GM13977 (cell line): Measurements from ENCODE around the gene GUCY2D.

ENCODE experiments used
- DNase-seq: peaks from one replicate; pipeline ENCODE4 v3.0.0; 2012; ENCODE audit warnings: low spot score
- in situ Hi-C: fragments of 300-500 bp; cut with MboI; formaldehyde crosslinking; loops from one replicate; pipeline ENCODE4 v1.12.0; 2022; ENCODE audit warnings: low sequenced_read_pairs, low pct_unique_long_range_greater_than_20kb, mixed read lengths, inconsistent platforms; ENCODE audit not compliant: unreplicated experiment
- TF ChIP-seq, protein P1 (sequence below): IDR thresholded peaks from 2 replicates; pipeline ENCODE4 v1.5.1; 2012; ENCODE audit warnings: mild to moderate bottlenecking, control low read depth; ENCODE audit not compliant: insufficient read depth; ENCODE audit errors: extremely low read depth, missing control alignments

GUCY2D gene

DNA sequence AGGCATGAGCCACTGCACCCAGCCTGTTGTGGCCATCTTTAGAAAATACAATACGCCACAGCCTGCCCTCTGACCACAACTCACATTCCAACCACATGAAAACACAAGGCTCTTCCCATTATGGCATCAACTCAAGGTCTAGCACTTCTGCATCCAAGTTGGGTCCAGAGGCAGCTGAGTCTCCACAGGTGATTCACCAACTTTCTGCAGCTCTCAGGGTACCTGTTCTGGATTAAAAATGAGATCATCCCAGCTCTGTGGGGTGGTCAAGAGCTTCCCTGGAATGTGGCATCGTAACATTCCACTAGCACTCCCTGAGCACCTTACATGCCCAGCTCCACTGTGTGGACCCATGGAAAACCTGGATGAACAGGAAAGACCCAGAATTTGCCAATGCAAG lies 9.9 kb upstream of the GUCY2D start:
- TF ChIP-seq, protein P1, sequence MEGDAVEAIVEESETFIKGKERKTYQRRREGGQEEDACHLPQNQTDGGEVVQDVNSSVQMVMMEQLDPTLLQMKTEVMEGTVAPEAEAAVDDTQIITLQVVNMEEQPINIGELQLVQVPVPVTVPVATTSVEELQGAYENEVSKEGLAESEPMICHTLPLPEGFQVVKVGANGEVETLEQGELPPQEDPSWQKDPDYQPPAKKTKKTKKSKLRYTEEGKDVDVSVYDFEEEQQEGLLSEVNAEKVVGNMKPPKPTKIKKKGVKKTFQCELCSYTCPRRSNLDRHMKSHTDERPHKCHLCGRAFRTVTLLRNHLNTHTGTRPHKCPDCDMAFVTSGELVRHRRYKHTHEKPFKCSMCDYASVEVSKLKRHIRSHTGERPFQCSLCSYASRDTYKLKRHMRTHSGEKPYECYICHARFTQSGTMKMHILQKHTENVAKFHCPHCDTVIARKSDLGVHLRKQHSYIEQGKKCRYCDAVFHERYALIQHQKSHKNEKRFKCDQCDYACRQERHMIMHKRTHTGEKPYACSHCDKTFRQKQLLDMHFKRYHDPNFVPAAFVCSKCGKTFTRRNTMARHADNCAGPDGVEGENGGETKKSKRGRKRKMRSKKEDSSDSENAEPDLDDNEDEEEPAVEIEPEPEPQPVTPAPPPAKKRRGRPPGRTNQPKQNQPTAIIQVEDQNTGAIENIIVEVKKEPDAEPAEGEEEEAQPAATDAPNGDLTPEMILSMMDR = no peak
- no peak for DNase-seq
- in situ Hi-C loops = no loop called here

DNA sequence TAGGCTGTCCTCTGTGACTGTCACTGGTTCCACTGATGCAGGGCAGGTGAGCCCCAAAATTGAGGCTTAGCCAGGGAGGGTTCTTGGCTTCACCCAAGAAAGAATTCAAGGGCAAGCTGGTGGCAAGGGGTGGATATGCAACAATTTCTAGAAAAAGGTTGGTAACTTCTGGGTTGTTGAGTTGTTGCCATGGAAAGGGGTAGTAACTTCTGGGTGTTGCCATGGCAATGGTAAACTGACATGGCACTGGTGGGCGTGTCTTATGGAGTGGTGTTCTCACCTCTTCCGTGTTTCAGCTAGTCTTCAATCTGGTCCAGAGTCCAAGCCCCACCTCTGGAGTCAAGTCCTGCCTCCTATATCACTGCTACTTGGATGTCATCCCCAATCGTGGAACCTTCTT lies 9.5 kb upstream of the GUCY2D start:
- DNase-seq = no peak
- TF ChIP-seq, protein P1 = no peak
- in situ Hi-C loops = no loop called here

DNA sequence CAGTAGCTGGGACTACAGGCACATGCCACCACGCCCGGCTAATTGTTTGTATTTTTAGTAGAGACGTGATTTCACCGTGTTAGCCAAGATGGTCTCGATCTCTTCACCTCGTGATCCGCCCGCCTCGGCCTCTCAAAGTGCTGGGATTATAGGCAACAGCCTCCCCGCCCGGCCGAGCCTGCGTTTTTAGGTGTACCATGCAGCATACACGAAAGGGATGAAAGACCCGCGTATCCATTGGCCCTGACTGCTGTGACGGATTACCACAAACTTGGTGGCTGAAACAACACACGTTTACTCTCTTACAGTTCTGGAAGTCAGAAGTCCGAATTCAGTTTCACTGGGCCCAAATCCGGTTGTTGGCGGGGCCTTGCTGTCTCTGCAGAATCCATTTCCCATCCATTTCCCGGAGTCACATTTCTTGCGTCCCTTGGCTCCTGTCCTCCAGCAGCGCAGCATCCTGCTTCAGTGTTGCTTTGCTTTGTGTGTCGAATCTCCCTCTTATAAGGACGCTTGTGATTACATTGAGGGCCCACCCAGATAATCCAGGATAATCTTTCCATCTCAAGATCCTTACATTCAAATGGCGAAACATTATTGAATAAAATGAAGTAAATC lies 8.3 kb upstream of the GUCY2D start:
- TF ChIP-seq, protein P1 = no peak
- DNase-seq = no peak
- in situ Hi-C loops = no loop called here

DNA sequence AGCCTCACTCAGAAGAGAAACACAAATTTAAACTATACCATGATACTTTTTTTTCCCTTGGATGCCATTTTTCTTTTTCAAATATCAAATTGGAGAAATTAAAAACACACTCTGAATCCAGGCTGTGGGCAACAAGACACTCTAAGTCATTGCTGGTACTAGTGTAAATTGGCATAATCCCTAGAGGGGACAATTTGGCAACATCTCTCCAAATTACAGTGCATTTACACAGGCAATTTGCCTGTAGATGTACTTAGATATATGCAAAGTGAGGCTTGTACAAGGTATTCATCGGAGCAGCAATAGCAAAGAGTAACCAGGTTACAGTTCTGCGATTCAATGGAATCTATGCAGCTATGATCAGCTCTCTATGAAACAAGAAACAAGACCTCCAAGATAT lies 6.7 kb upstream of the GUCY2D start:
- TF ChIP-seq, protein P1 = no peak
- in situ Hi-C loops = no loop called here
- DNase-seq = no peak

DNA sequence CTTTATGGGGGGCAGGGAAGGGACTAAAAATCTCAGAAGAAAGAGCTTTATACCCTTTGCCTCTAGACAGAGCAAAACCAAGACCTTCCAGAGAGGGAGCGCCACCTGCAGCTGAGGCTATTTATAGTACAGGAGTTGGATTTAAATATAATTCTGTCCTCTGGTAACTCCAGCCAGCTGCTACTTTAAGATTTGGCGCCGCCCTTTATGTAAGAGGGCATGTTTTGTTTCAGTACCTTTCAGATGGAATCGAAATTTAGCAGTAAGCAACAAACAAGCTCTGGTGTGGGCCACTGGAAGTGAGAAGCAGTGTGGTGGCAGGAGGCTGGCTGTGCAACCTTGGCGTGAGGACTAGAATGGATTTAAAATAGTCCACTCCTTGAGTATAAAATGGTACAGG lies 5.2 kb upstream of the GUCY2D start:
- in situ Hi-C loops = no loop called here
- no peak for DNase-seq
- TF ChIP-seq, protein P1 = peak; percentile 24

DNA sequence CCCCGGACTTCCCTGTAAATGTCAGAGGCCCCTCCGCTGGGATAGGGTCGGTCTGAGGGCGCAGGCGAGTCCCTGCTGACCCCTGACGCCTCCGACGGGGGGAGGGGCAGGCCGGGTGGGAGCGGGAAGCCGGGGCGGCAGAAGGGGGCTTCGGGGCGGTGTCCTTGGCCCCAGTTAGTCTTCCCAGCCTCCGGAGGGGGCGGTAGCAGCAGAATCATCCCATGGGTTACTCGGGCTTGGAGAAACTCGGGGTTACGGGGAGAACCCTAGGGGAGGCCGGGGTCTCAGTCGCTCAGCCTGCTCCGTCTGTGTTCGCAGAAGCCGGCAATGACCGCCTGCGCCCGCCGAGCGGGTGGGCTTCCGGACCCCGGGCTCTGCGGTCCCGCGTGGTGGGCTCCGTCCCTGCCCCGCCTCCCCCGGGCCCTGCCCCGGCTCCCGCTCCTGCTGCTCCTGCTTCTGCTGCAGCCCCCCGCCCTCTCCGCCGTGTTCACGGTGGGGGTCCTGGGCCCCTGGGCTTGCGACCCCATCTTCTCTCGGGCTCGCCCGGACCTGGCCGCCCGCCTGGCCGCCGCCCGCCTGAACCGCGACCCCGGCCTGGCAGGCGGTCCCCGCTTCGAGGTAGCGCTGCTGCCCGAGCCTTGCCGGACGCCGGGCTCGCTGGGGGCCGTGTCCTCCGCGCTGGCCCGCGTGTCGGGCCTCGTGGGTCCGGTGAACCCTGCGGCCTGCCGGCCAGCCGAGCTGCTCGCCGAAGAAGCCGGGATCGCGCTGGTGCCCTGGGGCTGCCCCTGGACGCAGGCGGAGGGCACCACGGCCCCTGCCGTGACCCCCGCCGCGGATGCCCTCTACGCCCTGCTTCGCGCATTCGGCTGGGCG lies 542 bp downstream of the GUCY2D start:
- TF ChIP-seq, protein P1 = no peak
- in situ Hi-C loops = no loop called here

More for the DNA sequence above, 542 bp downstream of the GUCY2D start:
- DNase-seq = no peak
